ENCODE results near the gene ACVR1B.
A peak's percentile ranks its signal among the peaks of the same experiment; 100 is the strongest.
"Not testable (repeated sequence)": the region's sequence is repeated elsewhere in the genome, so short reads cannot be mapped to it uniquely, and the experiment has no call there.

The ACVR1B gene

GRCh38 chr12:51976376-51977160 is 25.1 kb downstream of the ACVR1B start:
- no peak for DNase-seq (ENCODE audit: low spot score)
- no peak overlapping the region for H3K27ac ChIP-seq (ENCODE audit: poor library complexity, severe bottlenecking)

GRCh38 chr12:51977320-51977753 is 25.8 kb downstream of the ACVR1B start:
- Histone ChIP-seq H3K36me3 (ENCODE audit: low read depth) (peaks cover 42% of the 10 kb centered on the region), H3K4me3 (ENCODE audit: severe bottlenecking) (no peak overlapping the region), H3K9me3 (ENCODE audit: severe bottlenecking) (no peaks in the 10 kb centered on the region), H3K27ac (ENCODE audit: poor library complexity, severe bottlenecking) (no peak overlapping the region), H3K4me1 (ENCODE audit: insufficient read depth, poor library complexity, severe bottlenecking) (peaks cover 11% of the 10 kb centered on the region), H3K27me3 (ENCODE audit: insufficient read depth, poor library complexity, severe bottlenecking) (no peaks in the 10 kb centered on the region)
- no peak for TF ChIP-seq CTCF (IDR thresholded peaks at IDR 0.05; ENCODE audit: poor library complexity, severe bottlenecking)
- no peak for DNase-seq (ENCODE audit: low spot score)
- no peak for ATAC-seq (ENCODE audit: low read depth)

More at GRCh38 chr12:51976376-51977160, 25.1 kb downstream of the ACVR1B start:
- Histone ChIP-seq H3K27me3 (ENCODE audit: insufficient read depth, poor library complexity, severe bottlenecking) (no peaks in the 10 kb centered on the region), H3K4me3 (ENCODE audit: severe bottlenecking) (no peak overlapping the region), H3K36me3 (ENCODE audit: low read depth) (peaks cover 36% of the 10 kb centered on the region), H3K9me3 (ENCODE audit: severe bottlenecking) (no peaks in the 10 kb centered on the region), H3K4me1 (ENCODE audit: insufficient read depth, poor library complexity, severe bottlenecking) (peaks cover 19% of the 10 kb centered on the region)
- no peak for ATAC-seq (ENCODE audit: low read depth)
- TF ChIP-seq CTCF (IDR thresholded peaks at IDR 0.05; ENCODE audit: poor library complexity, severe bottlenecking): no peak

- H3K27ac ChIP-seq (ENCODE audit: poor library complexity, severe bottlenecking); H3K4me1 ChIP-seq (ENCODE audit: insufficient read depth, poor library complexity, severe bottlenecking); H3K9me3 ChIP-seq (ENCODE audit: severe bottlenecking); ATAC-seq (ENCODE audit: low read depth); DNase-seq (ENCODE audit: low spot score); H3K4me3 ChIP-seq (ENCODE audit: severe bottlenecking); H3K27me3 ChIP-seq (ENCODE audit: insufficient read depth, poor library complexity, severe bottlenecking): not testable (repeated sequence)
- H3K36me3 ChIP-seq (ENCODE audit: low read depth): peaks cover 51% of the 10 kb centered on the region
These were observed 27.8 kb downstream of the ACVR1B start for GRCh38 chr12:51979306-51979705.

GRCh38 chr12:51980051-51980808 is 28.7 kb downstream of the ACVR1B start:
- Histone ChIP-seq H3K9me3 (ENCODE audit: severe bottlenecking) (no peaks in the 10 kb centered on the region), H3K4me3 (ENCODE audit: severe bottlenecking) (no peak overlapping the region), H3K27ac (ENCODE audit: poor library complexity, severe bottlenecking) (no peak overlapping the region), H3K27me3 (ENCODE audit: insufficient read depth, poor library complexity, severe bottlenecking) (no peaks in the 10 kb centered on the region), H3K4me1 (ENCODE audit: insufficient read depth, poor library complexity, severe bottlenecking) (no peaks in the 10 kb centered on the region), H3K36me3 (ENCODE audit: low read depth) (peaks cover 53% of the 10 kb centered on the region)
- no peak for DNase-seq (ENCODE audit: low spot score)
- TF ChIP-seq CTCF (IDR thresholded peaks at IDR 0.05; ENCODE audit: poor library complexity, severe bottlenecking): peak; percentile 94
- ATAC-seq (ENCODE audit: low read depth): peak; percentile 94

GRCh38 chr12:51980809-51981127 is 29.3 kb downstream of the ACVR1B start:
- H3K4me1 ChIP-seq (ENCODE audit: insufficient read depth, poor library complexity, severe bottlenecking): no peaks in the 10 kb centered on the region
- no peak for TF ChIP-seq CTCF (IDR thresholded peaks at IDR 0.05; ENCODE audit: poor library complexity, severe bottlenecking)
- ATAC-seq (ENCODE audit: low read depth) (no peak), DNase-seq (ENCODE audit: low spot score) (no peak)
- H3K9me3 ChIP-seq (ENCODE audit: severe bottlenecking): no peaks in the 10 kb centered on the region
- H3K4me3 ChIP-seq (ENCODE audit: severe bottlenecking): no peak overlapping the region
- H3K36me3 ChIP-seq (ENCODE audit: low read depth): peaks cover 54% of the 10 kb centered on the region
- H3K27ac ChIP-seq (ENCODE audit: poor library complexity, severe bottlenecking): no peak overlapping the region
- no peaks in the 10 kb centered on the region for H3K27me3 ChIP-seq (ENCODE audit: insufficient read depth, poor library complexity, severe bottlenecking)
